ENCODE measurements around the gene LILRA6. TPM values are rescaled to one million over a fixed set of nuclear protein-coding genes. Genes with fewer than 3 reads are reported as not detected.

Gene LILRA6
- total RNA-seq, 1 donor from 2014 or later, result not detected

GRCh38 chr19:54188215-54188871, 54.2 kb downstream of the LILRA6 start:
- DNase-seq (ENCODE audit: low read depth in 2 of 2), result peak in 1 of 2 donors; percentile 89

DNA sequence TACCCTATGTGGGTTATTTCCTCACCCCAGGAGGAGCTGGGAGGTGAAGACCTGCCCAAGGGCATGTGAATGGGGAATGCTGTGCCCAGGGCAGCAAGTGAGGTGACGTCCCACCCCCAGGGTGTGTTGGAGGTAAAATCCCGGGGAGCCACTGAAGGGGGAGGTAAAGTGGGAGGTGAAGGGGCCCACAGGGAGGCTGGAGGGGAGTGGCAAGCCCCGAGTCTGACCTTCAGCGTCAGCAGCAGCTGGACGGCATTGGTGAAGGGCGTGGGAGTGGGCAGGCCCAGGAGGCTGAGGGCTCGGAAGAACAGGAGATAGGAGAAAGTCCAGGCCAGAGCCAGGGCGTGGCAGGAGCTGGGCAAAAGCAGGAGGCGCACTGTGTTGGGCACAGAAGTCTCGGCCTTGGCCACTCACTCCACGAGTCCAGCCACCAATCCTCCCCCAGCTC, 55.6 kb downstream of the LILRA6 start:
- no peak for DNase-seq (ENCODE audit: low read depth in 2 of 2)

Other genes with a start within 250 kb of the LILRA6 start
- not detected in 2 replicates for gene VSTM1, start 178.9 kb downstream of the LILRA6 start, total RNA-seq
- not detected in 2 replicates for gene TARM1, start 161.4 kb downstream of the LILRA6 start, total RNA-seq
- gene OSCAR, start 142.0 kb downstream of the LILRA6 start, total RNA-seq, result under 0.01 TPM in 1 of 2 replicates, not detected in the other
- gene NDUFA3, start 139.9 kb downstream of the LILRA6 start, total RNA-seq, result 19.2 and 23.4 TPM in 2 replicates
- gene TFPT, start 127.1 kb downstream of the LILRA6 start, total RNA-seq, result 20.5 and 27.4 TPM in 2 replicates
- gene PRPF31, start 127.0 kb downstream of the LILRA6 start, total RNA-seq, result 48.6 and 51.9 TPM in 2 replicates
- gene CNOT3, start 105.0 kb downstream of the LILRA6 start, total RNA-seq, result 4.1 and 4.8 TPM in 2 replicates
- gene LENG1, start 83.1 kb downstream of the LILRA6 start, total RNA-seq, result 3.3 and 5.4 TPM in 2 replicates
- gene TMC4, start 69.6 kb downstream of the LILRA6 start, total RNA-seq, result 0.22 TPM in 1 of 2 replicates, not detected in the other
- gene MBOAT7, start 53.2 kb downstream of the LILRA6 start, total RNA-seq, result 9.5 and 19.4 TPM in 2 replicates
- 35.1 and 38.8 TPM in 2 replicates for gene TSEN34, start 51.5 kb downstream of the LILRA6 start, total RNA-seq
- 2,773 and 3,236 TPM in 2 replicates for gene RPS9, start 41.9 kb downstream of the LILRA6 start, total RNA-seq
- not detected in 2 replicates for gene LILRB3, start 19.8 kb downstream of the LILRA6 start, total RNA-seq
- gene LILRB5, start 14.5 kb upstream of the LILRA6 start, total RNA-seq, result not detected in 2 replicates
- not detected in 2 replicates for gene LILRB2, start 38.3 kb upstream of the LILRA6 start, total RNA-seq
- gene LILRA5, start 70.4 kb upstream of the LILRA6 start, total RNA-seq, result not detected in 2 replicates
- gene LILRA4, start 96.4 kb upstream of the LILRA6 start, total RNA-seq, result not detected in 2 replicates
- gene LAIR1, start 122.1 kb upstream of the LILRA6 start, total RNA-seq, result not detected in 2 replicates
- not detected in 2 replicates for gene TTYH1, start 172.7 kb upstream of the LILRA6 start, total RNA-seq
- gene LENG8, start 206.4 kb upstream of the LILRA6 start, total RNA-seq, result 12.6 and 21.8 TPM in 2 replicates
- gene LENG9, start 221.0 kb upstream of the LILRA6 start, total RNA-seq, result 3.3 and 5.0 TPM in 2 replicates
- gene CDC42EP5, start 230.5 kb upstream of the LILRA6 start, total RNA-seq, result 53.2 and 124 TPM in 2 replicates

All from lung microvascular endothelial cell (primary cell).